Mesenchymal stem cell (in vitro differentiated cells and primary cell): Measurements from ENCODE around the gene LIPN.

Experiments
- DNase-seq: peaks from one replicate; pipeline ENCODE4 v3.0.0-alpha.2; 2013
- H2AFZ ChIP-seq: one replicate; pipeline ENCODE4 v1.6.1; 2013; ENCODE audit warnings: low read depth, mild to moderate bottlenecking, control low read depth, inconsistent platforms, low read length, moderate library complexity
- H2AK5ac ChIP-seq: 2 replicates; pipeline ENCODE4 v1.6.1; 2013; ENCODE audit warnings: low read length, moderate library complexity, mild to moderate bottlenecking, inconsistent platforms; ENCODE audit not compliant: severe bottlenecking
- H2BK120ac ChIP-seq: one replicate; pipeline ENCODE4 v1.6.1; 2013; ENCODE audit warnings: low read depth, mild to moderate bottlenecking, inconsistent platforms, low read length, moderate library complexity
- H2BK12ac ChIP-seq, 2 experiments: one replicate each; pipeline ENCODE4 v1.6.1; 2013; ENCODE audit warnings: inconsistent platforms in 2 of 2, low read length in 2 of 2, mild to moderate bottlenecking in 2 of 2, moderate library complexity in 2 of 2, control low read depth in 1 of 2
- H2BK15ac ChIP-seq: one replicate; pipeline ENCODE4 v1.6.1; 2013; ENCODE audit warnings: mild to moderate bottlenecking, low read depth, inconsistent platforms; ENCODE audit not compliant: poor library complexity, severe bottlenecking
- H2BK5ac ChIP-seq: 2 replicates; pipeline ENCODE4 v1.6.1; 2013; ENCODE audit warnings: low read depth, mild to moderate bottlenecking, low read length, control low read depth, inconsistent platforms; ENCODE audit not compliant: poor library complexity, severe bottlenecking
- H3K14ac ChIP-seq, 2 experiments: one replicate each; pipeline ENCODE4 v1.6.1; 2013; ENCODE audit warnings: inconsistent platforms in 2 of 2, low read length in 2 of 2, control low read depth in 1 of 2, mild to moderate bottlenecking in 1 of 2, moderate library complexity in 1 of 2
- H3K18ac ChIP-seq, 2 experiments: one replicate each; pipeline ENCODE4 v1.6.1; 2013; ENCODE audit warnings: inconsistent platforms in 2 of 2, low read length in 2 of 2, control low read depth in 1 of 2, low read depth in 1 of 2, mild to moderate bottlenecking in 1 of 2
- H3K23ac ChIP-seq, 2 experiments: one replicate each; pipeline ENCODE4 v1.6.1; 2013; ENCODE audit warnings: inconsistent platforms in 2 of 2, low read length in 2 of 2, mild to moderate bottlenecking in 2 of 2, moderate library complexity in 2 of 2, control low read depth in 1 of 2
- H3K27ac ChIP-seq: 2 replicates; pipeline ENCODE4 v1.5.1; 2013; ENCODE audit warnings: mild to moderate bottlenecking, moderate library complexity, low read length, control low read depth, inconsistent platforms; ENCODE audit not compliant: poor library complexity, severe bottlenecking
- H3K27me3 ChIP-seq, 2 experiments: 2 replicates each; pipeline versions ENCODE4 v1.6.1 to v1.7.0; 2013; ENCODE audit warnings: low read length in 2 of 2, mild to moderate bottlenecking in 2 of 2, moderate library complexity in 2 of 2, control low read depth in 1 of 2, inconsistent platforms in 1 of 2; ENCODE audit not compliant: control insufficient read depth in 1 of 2, insufficient read depth in 1 of 2
- H3K36me3 ChIP-seq, 2 experiments: 2 replicates each; pipeline versions ENCODE4 v1.6.1 to v1.7.0; 2013; ENCODE audit warnings: low read length in 2 of 2, control low read depth in 1 of 2, inconsistent platforms in 1 of 2, low read depth in 1 of 2, mild to moderate bottlenecking in 1 of 2; ENCODE audit not compliant: insufficient read depth in 2 of 2, control insufficient read depth in 1 of 2
- H3K4ac ChIP-seq, 2 experiments: one replicate each; pipeline ENCODE4 v1.6.1; 2013; ENCODE audit warnings: inconsistent platforms in 2 of 2, low read length in 2 of 2, mild to moderate bottlenecking in 2 of 2, moderate library complexity in 2 of 2, control low read depth in 1 of 2, low read depth in 1 of 2
- H3K4me1 ChIP-seq: 2 replicates; pipeline ENCODE4 v1.6.1; 2013; ENCODE audit warnings: low read depth, low read length, control low read depth; ENCODE audit not compliant: control insufficient read depth, insufficient read depth
- H3K4me2 ChIP-seq: 2 replicates; pipeline ENCODE4 v1.6.1; 2013; ENCODE audit warnings: low read length, mild to moderate bottlenecking, inconsistent platforms; ENCODE audit not compliant: poor library complexity, severe bottlenecking
- H3K4me3 ChIP-seq, 2 experiments: 2 replicates each; pipeline versions ENCODE4 v1.5.1 to v1.7.0; 2013; ENCODE audit warnings: low read length in 2 of 2, mild to moderate bottlenecking in 2 of 2, control low read depth in 1 of 2, low read depth in 1 of 2; ENCODE audit not compliant: insufficient read depth in 1 of 2
- H3K79me1 ChIP-seq: replicated peaks from 2 replicates; pipeline ENCODE4 v1.6.1; 2013; ENCODE audit warnings: mild to moderate bottlenecking, control low read depth, low read length, inconsistent platforms; ENCODE audit not compliant: poor library complexity, severe bottlenecking
- H3K9ac ChIP-seq: 2 replicates; pipeline ENCODE4 v1.7.0; 2013; ENCODE audit warnings: mild to moderate bottlenecking, low read length, moderate library complexity
- H3K9me3 ChIP-seq: 2 replicates; pipeline ENCODE4 v1.7.0; 2013; ENCODE audit warnings: mild to moderate bottlenecking, low read length; ENCODE audit not compliant: control insufficient read depth
- H4K8ac ChIP-seq: one replicate; pipeline ENCODE4 v1.6.1; 2013; ENCODE audit warnings: inconsistent platforms, mild to moderate bottlenecking, low read length, moderate library complexity
- H4K91ac ChIP-seq: one replicate; pipeline ENCODE4 v1.6.1; 2013; ENCODE audit warnings: mild to moderate bottlenecking, low read length, inconsistent platforms
- WGBS: methylation state at CpG from one replicate; pipeline ENCODE4 v1.1.7; 2013; ENCODE audit warnings: mixed read lengths; 5-methylcytosine and 5-hydroxymethylcytosine counted together

The LIPN gene

DNA sequence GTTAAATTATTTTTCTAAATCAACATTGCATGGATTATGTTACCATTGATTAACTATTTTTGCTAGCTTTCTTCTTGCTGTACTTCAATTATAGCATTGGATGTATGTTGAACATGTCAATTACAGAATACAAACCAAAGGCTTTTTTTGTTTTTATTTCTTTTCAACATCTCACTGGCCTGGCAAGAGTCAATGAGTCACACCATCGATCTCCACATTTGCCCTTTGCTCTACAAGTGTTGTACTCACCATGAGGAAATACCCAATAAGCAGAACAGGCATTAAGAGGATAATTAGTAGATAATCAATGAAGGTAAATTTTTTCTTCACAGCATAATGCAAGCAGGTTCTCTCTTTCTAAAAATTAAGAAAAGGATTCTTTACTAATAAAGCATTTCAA lies 68.5 kb downstream of the LIPN start:
- H3K23ac ChIP-seq: no peak overlapping the region
- H2AK5ac ChIP-seq: no peak overlapping the region
- no peak for DNase-seq
- H2BK15ac ChIP-seq: no peak overlapping the region
- no peaks in the 10 kb centered on the region for H3K4me1 ChIP-seq
- no peak overlapping the region for H3K14ac ChIP-seq
- no peak overlapping the region for H3K4ac ChIP-seq
- no peaks in the 10 kb centered on the region for H3K27me3 ChIP-seq
- no peak overlapping the region for H3K4me2 ChIP-seq
- no peaks in the 10 kb centered on the region for H3K79me1 ChIP-seq
- no peak overlapping the region for H2BK12ac ChIP-seq
- H2BK5ac ChIP-seq: no peak overlapping the region
- H3K4me3 ChIP-seq: no peak overlapping the region
- no peak overlapping the region for H3K9ac ChIP-seq
- H2BK120ac ChIP-seq: no peak overlapping the region
- no peak overlapping the region for H2AFZ ChIP-seq
- H4K8ac ChIP-seq: no peak overlapping the region
- no peaks in the 10 kb centered on the region for H3K9me3 ChIP-seq
- no peak overlapping the region for H3K27ac ChIP-seq
- no peak overlapping the region for H3K18ac ChIP-seq
- no peak overlapping the region for H4K91ac ChIP-seq
- no CpG with 5 or more reads among the region's 1 CpG for WGBS
- no peaks in the 10 kb centered on the region for H3K36me3 ChIP-seq
